ENCODE measurements around the gene MORN2.

Gene MORN2

DNA sequence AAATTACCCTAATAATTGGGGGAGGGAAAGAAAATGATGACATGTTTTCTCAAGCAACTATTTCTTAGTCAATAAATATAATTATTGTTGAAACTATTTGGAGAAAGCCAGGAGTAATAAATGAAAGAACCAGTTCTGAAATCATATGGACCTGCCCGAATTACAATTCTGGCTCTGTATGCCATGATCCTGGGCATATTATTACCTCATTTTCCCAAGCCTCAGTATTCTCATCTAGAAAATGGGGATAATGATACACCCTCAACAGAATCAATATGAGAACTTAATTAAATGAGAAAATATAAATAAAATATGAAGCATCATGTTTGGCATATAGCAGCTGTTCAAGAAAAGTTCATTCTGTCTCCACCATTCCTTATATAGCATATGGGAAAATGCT is 36.8 kb downstream of the MORN2 start:
- Histone ChIP-seq H4K20me1 (ENCODE audit: insufficient read depth, low read length) (no peaks in the 10 kb centered on the region), H3K36me3 (ENCODE audit: insufficient read depth, low read length) (no peaks in the 10 kb centered on the region), H3F3A (ENCODE audit: insufficient read depth, low read length) (no peaks in the 10 kb centered on the region), H3K79me2 (ENCODE audit: insufficient read depth, low read length) (no peaks in the 10 kb centered on the region), H3K9ac (ENCODE audit: low read length) (no peak overlapping the region), H3K4me2 (ENCODE audit: low read length) (no peak overlapping the region), H3K4me3 (ENCODE audit: low read depth, low read length, poor library complexity, severe bottlenecking) (no peak overlapping the region), H2AFZ (ENCODE audit: low read length) (no peak overlapping the region), H3K27me3 (ENCODE audit: insufficient read depth, low read length) (no peaks in the 10 kb centered on the region), H3K9me3 (ENCODE audit: low read length) (no peaks in the 10 kb centered on the region), H3K27ac (ENCODE audit: low read depth, low read length, poor library complexity, severe bottlenecking) (no peak overlapping the region), H3K9me2 (ENCODE audit: low read depth, low read length) (no peaks in the 10 kb centered on the region), H3K4me1 (ENCODE audit: insufficient read depth, low read length, severe bottlenecking) (no peaks in the 10 kb centered on the region)
- no peak for TF ChIP-seq EZH2 (IDR thresholded peaks at IDR 0.05; ENCODE audit: borderline replicate concordance, low read length)
- no peak for TF ChIP-seq CTCF (IDR thresholded peaks at IDR 0.05; ENCODE audit: low read length)

DNA sequence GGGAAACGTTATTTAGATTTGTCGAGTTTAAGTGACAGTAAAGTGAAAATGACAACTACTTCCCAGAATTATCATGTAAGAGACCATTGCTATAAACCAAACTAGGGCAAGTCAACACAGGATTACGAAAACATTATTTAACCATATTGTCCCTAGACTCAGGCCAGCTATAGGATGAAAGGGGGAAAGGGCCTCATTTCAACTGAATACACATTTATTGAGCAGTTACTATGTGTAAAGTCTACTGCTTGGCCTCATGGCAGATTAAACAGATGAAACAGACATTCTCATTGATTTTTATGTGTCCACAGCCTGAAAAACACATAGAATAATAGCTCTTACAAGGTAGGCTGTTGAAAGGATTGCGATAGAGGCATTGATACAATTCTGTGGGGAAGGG is 46.6 kb downstream of the MORN2 start:
- Histone ChIP-seq H3K36me3 (ENCODE audit: insufficient read depth, low read length) (no peaks in the 10 kb centered on the region), H3K27me3 (ENCODE audit: insufficient read depth, low read length) (no peaks in the 10 kb centered on the region), H3K4me2 (ENCODE audit: low read length) (no peak overlapping the region), H3F3A (ENCODE audit: insufficient read depth, low read length) (no peaks in the 10 kb centered on the region), H3K9ac (ENCODE audit: low read length) (no peak overlapping the region), H2AFZ (ENCODE audit: low read length) (no peak overlapping the region), H3K4me1 (ENCODE audit: insufficient read depth, low read length, severe bottlenecking) (no peaks in the 10 kb centered on the region), H3K9me2 (ENCODE audit: low read depth, low read length) (no peaks in the 10 kb centered on the region), H3K9me3 (ENCODE audit: low read length) (no peaks in the 10 kb centered on the region), H4K20me1 (ENCODE audit: insufficient read depth, low read length) (no peaks in the 10 kb centered on the region), H3K27ac (ENCODE audit: low read depth, low read length, poor library complexity, severe bottlenecking) (no peak overlapping the region), H3K4me3 (ENCODE audit: low read depth, low read length, poor library complexity, severe bottlenecking) (no peak overlapping the region), H3K79me2 (ENCODE audit: insufficient read depth, low read length) (no peaks in the 10 kb centered on the region)
- TF ChIP-seq EZH2 (IDR thresholded peaks at IDR 0.05; ENCODE audit: borderline replicate concordance, low read length) (no peak), CTCF (IDR thresholded peaks at IDR 0.05; ENCODE audit: low read length) (no peak)

DNA sequence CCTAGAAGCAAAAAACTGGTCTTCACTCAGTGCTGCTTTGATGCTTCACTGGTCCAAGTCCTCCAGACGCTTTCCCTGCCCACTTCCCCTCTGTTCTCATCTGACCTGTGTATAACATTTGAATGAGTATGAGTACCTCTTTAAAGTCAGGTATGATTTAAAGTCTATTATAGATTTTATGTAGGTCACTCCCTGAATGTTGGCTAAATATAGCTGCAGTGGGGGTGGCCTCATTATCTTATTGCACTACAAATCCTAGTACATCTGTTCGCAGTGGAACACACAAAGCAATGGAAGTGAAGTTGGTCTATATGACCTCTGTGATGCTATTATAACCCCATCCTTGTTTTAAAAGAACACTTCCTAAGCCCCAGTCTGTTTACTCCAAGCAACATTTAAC is 47.1 kb downstream of the MORN2 start:
- H3K36me3 ChIP-seq (ENCODE audit: insufficient read depth, low read length) = no peaks in the 10 kb centered on the region
- no peaks in the 10 kb centered on the region for H3K9me3 ChIP-seq (ENCODE audit: low read length)
- no peak overlapping the region for H3K27ac ChIP-seq (ENCODE audit: low read depth, low read length, poor library complexity, severe bottlenecking)
- no peak overlapping the region for H2AFZ ChIP-seq (ENCODE audit: low read length)
- H3K9ac ChIP-seq (ENCODE audit: low read length) = no peak overlapping the region
- H4K20me1 ChIP-seq (ENCODE audit: insufficient read depth, low read length) = no peaks in the 10 kb centered on the region
- H3K4me3 ChIP-seq (ENCODE audit: low read depth, low read length, poor library complexity, severe bottlenecking) = no peak overlapping the region
- H3K4me2 ChIP-seq (ENCODE audit: low read length) = no peak overlapping the region
- H3K79me2 ChIP-seq (ENCODE audit: insufficient read depth, low read length) = no peaks in the 10 kb centered on the region
- no peaks in the 10 kb centered on the region for H3F3A ChIP-seq (ENCODE audit: insufficient read depth, low read length)
- no peak for TF ChIP-seq EZH2 (IDR thresholded peaks at IDR 0.05; ENCODE audit: borderline replicate concordance, low read length)
- TF ChIP-seq CTCF (IDR thresholded peaks at IDR 0.05; ENCODE audit: low read length) = no peak
- H3K9me2 ChIP-seq (ENCODE audit: low read depth, low read length) = no peaks in the 10 kb centered on the region
- H3K4me1 ChIP-seq (ENCODE audit: insufficient read depth, low read length, severe bottlenecking) = no peaks in the 10 kb centered on the region
- H3K27me3 ChIP-seq (ENCODE audit: insufficient read depth, low read length) = no peaks in the 10 kb centered on the region

Measured in OCI-LY1 (cell line).